ENCODE data around the gene MYH9.

Gene MYH9

DNA sequence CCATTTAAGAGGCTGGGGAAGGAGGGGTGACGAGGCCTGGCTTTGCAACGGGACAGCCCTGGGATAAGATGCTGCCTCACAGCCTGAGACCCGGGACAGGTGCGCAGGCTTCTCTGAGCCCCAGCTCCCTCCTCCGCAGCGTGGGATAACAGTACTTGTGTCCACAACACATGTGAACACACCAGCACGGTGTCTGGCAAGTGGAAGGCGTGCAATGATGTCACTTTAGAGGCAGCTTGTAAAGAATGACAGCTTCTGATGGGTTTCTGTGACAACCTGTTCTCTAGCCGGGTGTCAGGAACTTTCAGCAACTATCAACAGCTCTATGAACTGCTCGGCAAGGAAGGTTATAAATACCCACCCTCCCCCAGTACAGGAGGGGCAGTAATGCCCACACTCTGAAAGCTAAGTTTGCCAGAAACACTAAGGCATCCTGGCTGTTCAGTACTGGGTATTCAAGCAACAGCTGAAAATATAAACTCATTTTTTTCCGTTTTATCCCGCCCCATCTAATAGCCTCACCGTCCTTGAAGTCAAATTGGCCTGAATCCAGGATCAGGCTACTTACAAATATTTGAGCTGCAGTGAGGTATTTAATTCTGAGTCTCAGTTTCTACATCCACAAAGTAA lies 59.7 kb downstream of the MYH9 start:
- intact Hi-C loops (cut with DNase I), result no loop called here
- peak in 36 of 42 donors; percentile 50 to 95 (median 74) for DNase-seq

DNA sequence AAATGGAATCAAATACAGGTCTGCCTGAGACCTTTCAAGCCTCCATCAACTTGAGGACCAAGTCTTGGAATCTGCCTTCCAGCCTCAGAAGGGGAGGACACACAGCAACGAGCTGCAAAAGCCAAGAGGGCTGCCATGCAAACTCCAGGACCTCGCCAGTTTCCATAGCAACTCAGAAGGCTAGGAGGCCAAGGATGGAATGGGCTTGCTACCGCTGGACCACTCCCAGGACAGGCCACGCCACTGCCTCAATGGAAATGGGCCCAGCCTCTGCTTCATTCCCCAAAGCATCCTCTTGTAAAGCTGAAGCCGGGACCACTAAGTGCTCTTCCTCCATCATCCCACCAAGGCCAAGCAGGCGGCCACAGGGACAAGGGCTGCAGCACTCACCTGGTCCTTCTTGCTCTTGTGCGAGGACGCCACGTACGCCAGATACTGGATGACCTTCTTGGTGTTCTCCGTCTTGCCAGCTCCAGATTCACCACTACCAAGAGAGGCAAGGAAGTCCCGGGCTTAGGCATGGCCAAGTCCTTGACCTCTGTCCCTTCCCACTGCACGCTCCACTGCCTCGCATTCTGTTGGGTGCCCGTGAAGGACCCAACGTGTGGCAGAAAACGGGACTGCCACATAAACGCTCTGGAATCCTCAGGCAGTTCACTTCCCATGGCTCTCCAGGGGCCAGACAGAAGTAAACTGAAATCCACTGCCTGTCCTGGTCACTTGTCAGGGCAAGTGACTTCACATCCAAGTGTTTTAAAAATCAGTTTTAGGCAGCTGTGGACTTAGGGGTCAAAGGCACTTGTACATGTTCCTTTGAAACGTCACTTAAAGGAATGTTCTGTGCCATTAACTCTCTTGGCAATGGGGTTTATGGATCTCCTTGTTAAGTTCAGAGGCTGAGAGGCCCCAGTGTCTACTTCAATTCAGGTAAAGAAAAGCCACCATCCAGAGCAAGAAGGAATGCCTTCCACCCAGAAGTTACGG lies 61.3 kb downstream of the MYH9 start:
- no peak for DNase-seq
- intact Hi-C loops (cut with DNase I), result no loop called here

- peak in 5 of 42 donors; percentile 23 to 61 (median 51) for DNase-seq
- intact Hi-C loops (cut with DNase I), result no loop called here
Observed at GRCh38 chr22:36325154-36326031, 62.4 kb downstream of the MYH9 start.

GRCh38 chr22:36324414-36324813 lies 63.4 kb downstream of the MYH9 start:
- intact Hi-C loops (cut with DNase I), result no loop called here

DNA sequence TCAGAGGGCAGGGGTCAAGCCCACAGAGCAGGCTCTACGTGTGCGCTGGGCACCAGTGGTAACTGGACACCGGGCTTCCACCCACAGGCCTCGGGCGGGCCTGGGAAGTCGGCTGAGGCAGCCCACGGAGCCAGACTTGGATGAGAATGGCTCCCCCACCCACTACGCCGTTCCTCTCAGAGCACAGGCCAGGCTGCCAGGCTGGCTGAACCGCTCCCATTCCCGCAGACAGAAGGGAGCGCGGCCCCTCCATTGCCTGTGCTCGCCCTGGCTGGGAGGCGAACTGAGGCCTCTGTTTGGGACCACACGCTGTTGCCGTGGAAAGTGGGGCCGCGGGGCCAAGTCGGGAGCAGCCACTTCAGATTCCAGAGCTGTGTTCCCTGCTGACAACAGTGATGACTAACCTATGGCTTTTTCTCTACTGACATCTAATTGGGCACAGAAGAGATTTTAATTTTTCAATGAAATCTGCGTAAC lies 63.9 kb downstream of the MYH9 start:
- peak in 15 of 42 donors; percentile 31 to 73 (median 53) for DNase-seq
- intact Hi-C loops (cut with DNase I), result no loop called here

More at GRCh38 chr22:36324414-36324813, 63.4 kb downstream of the MYH9 start:
- no peak for DNase-seq

GRCh38 chr22:36323182-36323854 lies 64.4 kb downstream of the MYH9 start:
- intact Hi-C loops (cut with DNase I), result no loop called here
- peak in 21 of 42 donors; percentile 31 to 84 (median 66) for DNase-seq

GRCh38 chr22:36322602-36322915 lies 65.2 kb downstream of the MYH9 start:
- intact Hi-C loops (cut with DNase I), result no loop called here
- DNase-seq, result no peak

GRCh38 chr22:36321797-36322601 lies 65.8 kb downstream of the MYH9 start:
- no peak for DNase-seq
- intact Hi-C loops (cut with DNase I), result no loop called here

GRCh38 chr22:36320553-36320952 lies 67.2 kb downstream of the MYH9 start:
- DNase-seq, result no peak
- intact Hi-C loops (cut with DNase I), result no loop called here

DNA sequence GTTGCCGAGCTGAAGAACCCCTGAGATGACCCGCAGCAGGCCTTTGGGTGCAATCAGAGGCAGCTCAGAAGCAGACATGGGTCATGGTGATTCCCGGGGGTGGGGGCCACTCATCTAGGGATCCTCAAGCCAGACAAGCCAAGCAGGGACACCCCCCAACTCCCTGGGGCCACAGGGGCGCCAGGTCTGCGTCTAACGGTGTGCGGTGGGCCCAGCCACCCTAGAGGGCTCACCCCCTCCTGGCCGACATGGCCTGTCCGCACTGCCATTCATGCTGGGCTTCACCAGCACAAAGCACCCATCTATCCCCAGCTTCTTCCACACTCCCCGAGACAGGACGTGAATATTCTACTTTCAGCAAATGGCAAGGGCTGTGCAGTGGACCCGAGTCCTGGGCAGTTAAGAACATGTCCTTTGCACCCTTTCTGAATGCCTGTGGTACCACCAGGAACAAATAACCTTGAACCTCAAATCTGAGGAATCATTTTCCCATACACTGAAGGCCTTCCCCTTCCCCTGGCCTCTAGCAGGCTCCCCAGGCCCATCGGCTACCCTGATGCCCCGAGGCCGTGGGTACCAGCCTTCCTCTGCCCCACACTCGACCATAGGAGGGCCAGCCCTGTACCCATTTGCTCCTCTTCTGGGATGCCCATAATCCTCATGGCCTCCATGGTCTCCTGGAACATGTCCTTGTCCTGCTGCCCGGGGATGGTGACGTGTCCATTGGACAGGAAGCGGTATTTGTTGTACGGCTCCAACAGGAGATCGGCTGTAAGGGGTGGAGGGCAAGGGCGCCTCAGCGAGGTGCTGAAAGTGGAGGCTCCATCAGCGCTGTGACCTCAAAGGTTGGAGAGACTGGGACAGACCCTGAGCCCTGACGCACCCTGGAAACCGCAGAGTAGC lies 67.9 kb downstream of the MYH9 start:
- intact Hi-C loops (cut with DNase I), result no loop called here

GRCh38 chr22:36318442-36318841 lies 69.3 kb downstream of the MYH9 start:
- no peak for DNase-seq
- intact Hi-C loops (cut with DNase I), result no loop called here

More for the DNA sequence above, 67.9 kb downstream of the MYH9 start:
- DNase-seq, result no peak

DNA sequence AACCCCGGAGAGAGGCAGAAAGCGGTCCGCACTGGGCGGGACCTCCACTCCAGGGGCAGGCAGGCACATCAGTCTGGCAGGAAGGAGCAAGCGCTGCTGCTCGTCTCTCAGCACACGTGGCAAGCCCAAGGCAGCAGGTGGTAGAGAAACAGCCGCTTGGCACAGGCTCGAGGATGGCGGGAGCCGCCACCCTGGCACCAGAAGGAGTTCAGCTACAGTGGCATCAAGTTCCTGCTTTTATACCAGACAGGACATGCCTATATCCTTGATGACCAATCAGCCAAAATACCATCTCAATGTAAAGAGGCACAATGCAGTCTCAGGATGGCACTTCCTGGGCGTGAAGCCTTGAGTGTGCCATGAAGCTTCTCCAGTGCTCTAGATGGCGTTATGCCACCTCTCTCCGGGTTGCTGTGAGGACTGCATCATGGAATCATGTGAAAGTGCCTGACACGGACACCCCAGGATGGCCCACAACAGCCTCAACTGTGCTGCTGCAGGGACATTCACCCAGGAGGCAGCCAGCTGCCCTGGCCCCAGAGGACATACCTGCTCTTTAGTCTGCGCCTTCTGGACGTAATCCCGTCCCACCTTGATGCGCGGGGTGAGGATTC lies 70.0 kb downstream of the MYH9 start:
- intact Hi-C loops (cut with DNase I), result no loop called here
- no peak for DNase-seq

GRCh38 chr22:36316419-36316818 lies 71.3 kb downstream of the MYH9 start:
- no peak for DNase-seq
- intact Hi-C loops (cut with DNase I), result no loop called here

DNA sequence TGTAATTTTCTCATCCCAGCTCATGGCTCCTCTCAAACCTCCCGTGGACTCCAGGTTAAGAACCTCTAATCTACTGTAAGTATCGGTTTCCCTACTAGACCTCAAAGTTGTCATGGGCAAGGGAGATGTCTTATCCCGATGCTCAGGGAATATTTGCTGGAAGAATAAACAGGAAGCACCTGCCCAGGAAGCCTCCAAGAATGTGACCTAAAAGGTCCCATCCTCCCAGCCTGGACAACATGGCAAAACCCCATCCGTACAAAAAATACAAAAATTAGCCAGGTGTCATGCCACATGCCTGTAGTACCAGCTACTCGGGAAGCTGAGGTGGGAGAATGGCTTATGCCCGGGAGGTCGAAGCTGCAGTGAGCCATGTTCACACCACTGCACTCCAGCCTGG lies 72.4 kb downstream of the MYH9 start:
- DNase-seq, result no peak
- intact Hi-C loops (cut with DNase I), result no loop called here

DNA sequence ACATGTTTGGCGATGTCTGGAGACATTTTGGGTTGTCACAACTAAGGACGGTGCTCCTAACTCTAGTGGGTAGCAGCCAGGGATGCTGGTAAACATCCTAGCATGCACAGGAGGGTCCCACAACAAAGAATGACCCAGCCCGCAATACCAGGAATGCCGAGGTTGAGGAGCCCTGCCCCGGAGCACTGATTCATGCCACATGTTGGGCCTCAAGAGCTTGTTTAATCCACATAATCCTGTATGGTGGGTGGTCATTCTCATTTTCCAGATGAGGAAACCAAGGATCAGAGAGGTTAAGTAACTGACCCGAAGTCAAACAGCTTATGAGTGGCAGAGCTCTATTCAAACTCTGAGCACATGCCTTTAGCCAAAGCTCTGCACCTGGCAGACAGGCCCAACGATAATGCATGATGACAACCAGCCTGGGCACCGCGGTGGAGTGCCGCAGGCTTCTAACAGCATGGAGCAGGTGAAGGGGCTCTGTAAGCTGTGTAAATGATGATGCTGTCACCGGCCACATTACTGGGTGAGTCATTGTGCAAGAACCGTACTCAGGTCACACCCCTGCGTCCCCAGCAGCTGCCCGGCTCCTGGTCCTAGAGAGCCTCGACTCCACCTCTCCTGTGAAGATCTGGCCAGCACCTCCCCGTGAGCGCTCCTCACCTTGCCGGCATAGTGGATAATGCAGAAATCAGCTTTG lies 76.2 kb downstream of the MYH9 start:
- DNase-seq, result no peak
- intact Hi-C loops (cut with DNase I), result no loop called here

DNA sequence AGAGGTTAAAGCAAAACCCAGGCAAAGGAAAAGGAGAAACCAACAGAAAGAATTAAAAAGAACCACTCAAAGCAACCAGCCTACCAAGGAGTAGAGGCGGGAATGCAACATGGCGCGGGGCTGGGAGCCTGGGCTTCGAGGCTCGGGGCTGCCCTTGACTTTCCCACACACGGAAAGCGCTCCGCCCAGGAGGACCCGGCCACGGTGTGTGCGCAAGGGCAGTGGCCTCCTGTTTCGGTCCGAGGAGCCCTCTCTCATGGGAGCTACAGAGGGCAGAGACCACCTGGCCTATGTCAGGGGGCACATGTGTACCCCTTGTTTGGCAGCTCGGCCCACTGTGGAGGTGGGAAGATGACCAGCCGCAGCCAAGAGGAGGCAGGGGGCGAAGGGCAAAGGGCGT lies 78.9 kb downstream of the MYH9 start:
- intact Hi-C loops (cut with DNase I), result no loop called here
- no peak for DNase-seq
